ENCODE results near the gene SERPINB1. TPM values are rescaled to one million over a fixed set of nuclear protein-coding genes. Genes with fewer than 3 reads are reported as not detected.

Gene SERPINB1
- total RNA-seq, 1 experiment from 2014 or later, result 75.6 TPM

- BruUV-seq (replicated peaks), result no TSS peak
- H3K36me3 Mint-ChIP-seq (ENCODE audit: insufficient read depth, unreplicated experiment), result peaks cover 16% of the 10 kb centered on the region
- Histone ChIP-seq H3K27me3 (replicated peaks; ENCODE audit: control insufficient read depth, insufficient read depth, low read length) (no peaks in the 10 kb centered on the region), H3K36me3 (ENCODE audit: control insufficient read depth, insufficient read depth, low read length) (no peaks in the 10 kb centered on the region), H3K4me1 (peaks cover 8% of the 10 kb centered on the region; the same call in 1 of the 2 replicates), H3K9me3 (no peaks in the 10 kb centered on the region), H3K4me3 (ENCODE audit: low read depth, low read length) (no peak overlapping the region)
- TF ChIP-seq CTCF (IDR thresholded peaks at IDR 0.05; ENCODE audit: insufficient read depth in 1 of 2, low read depth in 1 of 2, low read length in 1 of 2, severe bottlenecking in 1 of 2, unreplicated experiment in 1 of 2), result no peak
- H3K9me3 Mint-ChIP-seq (ENCODE audit: unreplicated experiment), result no peaks in the 10 kb centered on the region
- H3K27me3 Mint-ChIP-seq (ENCODE audit: insufficient read depth, unreplicated experiment), result no peaks in the 10 kb centered on the region
- peaks cover 10% of the 10 kb centered on the region for H3K4me1 Mint-ChIP-seq (ENCODE audit: low read depth, unreplicated experiment)
- ChIA-PET POLR2A (no interaction called here), CTCF (no interaction called here)
- intact Hi-C loops (cut with micrococcal nuclease; ENCODE audit: unreplicated experiment), result no loop called here
- H3K4me3 Mint-ChIP-seq (ENCODE audit: unreplicated experiment), result no peak overlapping the region
- no peak overlapping the region for H3K27ac Mint-ChIP-seq (ENCODE audit: unreplicated experiment)
- no peak for DNase-seq
Observed at GRCh38 chr6:2885967-2886735, 44.5 kb upstream of the SERPINB1 start.

- no peak overlapping the region for H3K4me3 Mint-ChIP-seq (ENCODE audit: unreplicated experiment)
- Histone ChIP-seq H3K4me1 (no peaks in the 10 kb centered on the region; the same call in 1 of the 2 replicates), H3K4me3 (ENCODE audit: low read depth, low read length) (no peak overlapping the region), H3K36me3 (ENCODE audit: control insufficient read depth, insufficient read depth, low read length) (no peaks in the 10 kb centered on the region), H3K9me3 (no peaks in the 10 kb centered on the region), H3K27me3 (replicated peaks; ENCODE audit: control insufficient read depth, insufficient read depth, low read length) (no peaks in the 10 kb centered on the region)
- no peak overlapping the region for H3K27ac Mint-ChIP-seq (ENCODE audit: unreplicated experiment)
- CTCF ChIA-PET, result no interaction called here
- BruUV-seq (replicated peaks), result no TSS peak
- peaks cover 7% of the 10 kb centered on the region for H3K4me1 Mint-ChIP-seq (ENCODE audit: low read depth, unreplicated experiment)
- peaks cover 6% of the 10 kb centered on the region for H3K36me3 Mint-ChIP-seq (ENCODE audit: insufficient read depth, unreplicated experiment)
- TF ChIP-seq CTCF (IDR thresholded peaks at IDR 0.05; ENCODE audit: insufficient read depth in 1 of 2, low read depth in 1 of 2, low read length in 1 of 2, severe bottlenecking in 1 of 2, unreplicated experiment in 1 of 2), result no peak
- no peak for DNase-seq
- intact Hi-C loops (cut with micrococcal nuclease; ENCODE audit: unreplicated experiment), result no loop called here
- POLR2A ChIA-PET, result no interaction called here
- no peaks in the 10 kb centered on the region for H3K9me3 Mint-ChIP-seq (ENCODE audit: unreplicated experiment)
- no peaks in the 10 kb centered on the region for H3K27me3 Mint-ChIP-seq (ENCODE audit: insufficient read depth, unreplicated experiment)
Observed at GRCh38 chr6:2884804-2885203, 43.1 kb upstream of the SERPINB1 start.

GRCh38 chr6:2883673-2884072 lies 42.0 kb upstream of the SERPINB1 start:
- H3K36me3 Mint-ChIP-seq (ENCODE audit: insufficient read depth, unreplicated experiment), result no peaks in the 10 kb centered on the region
- DNase-seq, result no peak
- BruUV-seq (replicated peaks), result no TSS peak
- H3K4me3 Mint-ChIP-seq (ENCODE audit: unreplicated experiment), result no peak overlapping the region
- no peaks in the 10 kb centered on the region for H3K36me3 ChIP-seq (ENCODE audit: control insufficient read depth, insufficient read depth, low read length)
- no peaks in the 10 kb centered on the region for H3K27me3 Mint-ChIP-seq (ENCODE audit: insufficient read depth, unreplicated experiment)
- H3K9me3 ChIP-seq, result no peaks in the 10 kb centered on the region
- intact Hi-C loops (cut with micrococcal nuclease; ENCODE audit: unreplicated experiment), result no loop called here
- H3K4me1 ChIP-seq, result no peaks in the 10 kb centered on the region; the same call in 1 of the 2 replicates
- H3K4me3 ChIP-seq (ENCODE audit: low read depth, low read length), result no peak overlapping the region
- no peaks in the 10 kb centered on the region for H3K27me3 ChIP-seq (replicated peaks; ENCODE audit: control insufficient read depth, insufficient read depth, low read length)
- no peaks in the 10 kb centered on the region for H3K9me3 Mint-ChIP-seq (ENCODE audit: unreplicated experiment)
- H3K4me1 Mint-ChIP-seq (ENCODE audit: low read depth, unreplicated experiment), result peaks cover 7% of the 10 kb centered on the region
- ChIA-PET POLR2A (interaction anchor here (0.5 kb wide), 1 partner anchor 8 kb away, joined by 13 read pairs; no protein-coding TSS in a partner anchor), CTCF (no interaction called here)
- no peak for TF ChIP-seq CTCF (IDR thresholded peaks at IDR 0.05; ENCODE audit: insufficient read depth in 1 of 2, low read depth in 1 of 2, low read length in 1 of 2, severe bottlenecking in 1 of 2, unreplicated experiment in 1 of 2)
- H3K27ac Mint-ChIP-seq (ENCODE audit: unreplicated experiment), result no peak overlapping the region

Data from Caco-2 (cell line).